ENCODE measurements around the gene FOXJ1. TPM values are rescaled to one million over a fixed set of nuclear protein-coding genes. Genes with fewer than 3 reads are reported as not detected.

FOXJ1 gene
- total RNA-seq, 1 experiment from 2014 or later: 0.28 TPM

DNA sequence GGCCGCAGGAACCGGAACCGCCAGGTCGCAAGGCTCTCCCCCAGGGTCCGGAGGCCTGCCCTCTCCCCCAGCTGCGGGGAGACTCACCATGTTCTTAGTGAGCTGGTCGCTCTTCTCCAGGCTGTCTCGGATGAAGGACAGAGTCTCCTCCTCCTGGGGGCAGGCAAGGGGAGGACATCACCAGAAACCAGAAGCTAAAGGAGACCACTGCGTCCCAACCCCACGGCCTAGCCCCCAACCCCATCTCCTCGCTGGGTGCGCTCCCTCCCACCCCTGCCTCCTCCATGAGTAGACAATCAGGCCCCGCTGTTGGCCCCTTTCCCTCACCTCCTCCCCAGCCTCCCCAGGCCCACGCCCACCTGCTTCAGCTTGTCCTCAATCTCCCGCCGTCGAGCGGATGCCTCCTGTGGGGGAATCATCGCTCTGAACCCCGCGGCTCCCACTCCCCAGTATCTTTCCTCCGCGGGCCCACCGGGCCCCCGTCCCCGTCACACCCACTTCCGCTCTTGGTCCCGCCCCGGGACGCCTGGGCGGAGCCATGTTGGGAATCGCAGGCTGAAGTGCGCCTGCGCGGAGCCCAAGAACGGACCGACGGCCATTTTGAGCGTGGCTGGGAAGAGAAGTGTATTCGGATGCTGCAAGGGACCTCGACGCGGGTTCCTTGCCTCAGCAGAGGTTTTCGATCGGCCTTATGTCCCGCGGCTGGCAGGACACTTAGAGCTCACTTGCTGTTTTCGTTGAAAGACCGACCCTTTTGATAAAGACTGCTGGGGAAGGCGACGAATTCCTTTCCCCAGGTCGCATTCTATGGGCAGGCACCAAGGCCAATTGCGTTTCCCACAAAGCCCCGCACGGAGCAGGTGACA is 37.5 kb downstream of the FOXJ1 start, which contains the start of gene EXOC7:
TSS of gene EXOC7 (minus strand) at position 514 of the 866 bp plus-strand sequence. CDS start at position 419, 95 bp downstream.
- TF ChIP-seq, protein P1, sequence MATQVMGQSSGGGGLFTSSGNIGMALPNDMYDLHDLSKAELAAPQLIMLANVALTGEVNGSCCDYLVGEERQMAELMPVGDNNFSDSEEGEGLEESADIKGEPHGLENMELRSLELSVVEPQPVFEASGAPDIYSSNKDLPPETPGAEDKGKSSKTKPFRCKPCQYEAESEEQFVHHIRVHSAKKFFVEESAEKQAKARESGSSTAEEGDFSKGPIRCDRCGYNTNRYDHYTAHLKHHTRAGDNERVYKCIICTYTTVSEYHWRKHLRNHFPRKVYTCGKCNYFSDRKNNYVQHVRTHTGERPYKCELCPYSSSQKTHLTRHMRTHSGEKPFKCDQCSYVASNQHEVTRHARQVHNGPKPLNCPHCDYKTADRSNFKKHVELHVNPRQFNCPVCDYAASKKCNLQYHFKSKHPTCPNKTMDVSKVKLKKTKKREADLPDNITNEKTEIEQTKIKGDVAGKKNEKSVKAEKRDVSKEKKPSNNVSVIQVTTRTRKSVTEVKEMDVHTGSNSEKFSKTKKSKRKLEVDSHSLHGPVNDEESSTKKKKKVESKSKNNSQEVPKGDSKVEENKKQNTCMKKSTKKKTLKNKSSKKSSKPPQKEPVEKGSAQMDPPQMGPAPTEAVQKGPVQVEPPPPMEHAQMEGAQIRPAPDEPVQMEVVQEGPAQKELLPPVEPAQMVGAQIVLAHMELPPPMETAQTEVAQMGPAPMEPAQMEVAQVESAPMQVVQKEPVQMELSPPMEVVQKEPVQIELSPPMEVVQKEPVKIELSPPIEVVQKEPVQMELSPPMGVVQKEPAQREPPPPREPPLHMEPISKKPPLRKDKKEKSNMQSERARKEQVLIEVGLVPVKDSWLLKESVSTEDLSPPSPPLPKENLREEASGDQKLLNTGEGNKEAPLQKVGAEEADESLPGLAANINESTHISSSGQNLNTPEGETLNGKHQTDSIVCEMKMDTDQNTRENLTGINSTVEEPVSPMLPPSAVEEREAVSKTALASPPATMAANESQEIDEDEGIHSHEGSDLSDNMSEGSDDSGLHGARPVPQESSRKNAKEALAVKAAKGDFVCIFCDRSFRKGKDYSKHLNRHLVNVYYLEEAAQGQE (IDR thresholded peaks at IDR 0.05; ENCODE audit: insufficient read depth in 1 of 2, low read depth in 2 of 2, low read length in 1 of 2): peak in 1 of 2 experiments; percentile 29; a peak in 1 of 4 replicates
- TF ChIP-seq POLR2AphosphoS5 (IDR thresholded peaks at IDR 0.05; ENCODE audit: low read depth, low read length) (peak; percentile 95), SIN3A (IDR thresholded peaks at IDR 0.05; ENCODE audit: borderline replicate concordance, insufficient read depth, low read depth, low read length) (peak; percentile 86), TCF7L2 (IDR thresholded peaks at IDR 0.05; ENCODE audit: low read depth, low read length) (no peak)
- TF ChIP-seq, protein P2, sequence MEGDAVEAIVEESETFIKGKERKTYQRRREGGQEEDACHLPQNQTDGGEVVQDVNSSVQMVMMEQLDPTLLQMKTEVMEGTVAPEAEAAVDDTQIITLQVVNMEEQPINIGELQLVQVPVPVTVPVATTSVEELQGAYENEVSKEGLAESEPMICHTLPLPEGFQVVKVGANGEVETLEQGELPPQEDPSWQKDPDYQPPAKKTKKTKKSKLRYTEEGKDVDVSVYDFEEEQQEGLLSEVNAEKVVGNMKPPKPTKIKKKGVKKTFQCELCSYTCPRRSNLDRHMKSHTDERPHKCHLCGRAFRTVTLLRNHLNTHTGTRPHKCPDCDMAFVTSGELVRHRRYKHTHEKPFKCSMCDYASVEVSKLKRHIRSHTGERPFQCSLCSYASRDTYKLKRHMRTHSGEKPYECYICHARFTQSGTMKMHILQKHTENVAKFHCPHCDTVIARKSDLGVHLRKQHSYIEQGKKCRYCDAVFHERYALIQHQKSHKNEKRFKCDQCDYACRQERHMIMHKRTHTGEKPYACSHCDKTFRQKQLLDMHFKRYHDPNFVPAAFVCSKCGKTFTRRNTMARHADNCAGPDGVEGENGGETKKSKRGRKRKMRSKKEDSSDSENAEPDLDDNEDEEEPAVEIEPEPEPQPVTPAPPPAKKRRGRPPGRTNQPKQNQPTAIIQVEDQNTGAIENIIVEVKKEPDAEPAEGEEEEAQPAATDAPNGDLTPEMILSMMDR (IDR thresholded peaks at IDR 0.05): no peak
- H3K27me3 ChIP-seq (ENCODE audit: control insufficient read depth, insufficient read depth, low read length): no peaks in the 10 kb centered on the region
- BruUV-seq (replicated peaks): TSS peak; percentile 70
- peak; percentile 58 for DNase-seq (ENCODE audit: low read depth, low spot score)
- peaks cover 14% of the 10 kb centered on the region for H3K4me1 ChIP-seq (ENCODE audit: control insufficient read depth, insufficient read depth, low read length)
- ATAC-seq: peak; percentile 95
- H3K27ac ChIP-seq (ENCODE audit: low read length): peak within 1 kb of the TSS; percentile 95
- peaks cover 8% of the 10 kb centered on the region; the same call in 1 of the 2 replicates for H3K36me3 ChIP-seq (ENCODE audit: control insufficient read depth, insufficient read depth, low read length)
- intact Hi-C loops (cut with micrococcal nuclease; ENCODE audit: unreplicated experiment): no loop called here
- POLR2A ChIA-PET: interaction anchor here (0.6 kb wide), 3 partner anchors 47 to 199 kb away, joined by 3 to 4 read pairs (median 3); no protein-coding TSS in a partner anchor
- CTCF ChIA-PET: interaction anchor here (0.6 to 0.7 kb wide), 2 partner anchors 15 to 196 kb away, joined by 3 to 5 read pairs; no protein-coding TSS in a partner anchor
- in situ Hi-C loops (cut with HindIII; ENCODE audit: low pct_unique_long_range_greater_than_20kb, low sequenced_read_pairs): no loop called here
- no peaks in the 10 kb centered on the region for H3K9me3 ChIP-seq (ENCODE audit: control insufficient read depth, insufficient read depth, low read depth, low read length)
- peak within 1 kb of the TSS; percentile 79 to 87 for H3K4me3 ChIP-seq (ENCODE audit: low read depth in 2 of 2, low read length in 2 of 2)

DNA sequence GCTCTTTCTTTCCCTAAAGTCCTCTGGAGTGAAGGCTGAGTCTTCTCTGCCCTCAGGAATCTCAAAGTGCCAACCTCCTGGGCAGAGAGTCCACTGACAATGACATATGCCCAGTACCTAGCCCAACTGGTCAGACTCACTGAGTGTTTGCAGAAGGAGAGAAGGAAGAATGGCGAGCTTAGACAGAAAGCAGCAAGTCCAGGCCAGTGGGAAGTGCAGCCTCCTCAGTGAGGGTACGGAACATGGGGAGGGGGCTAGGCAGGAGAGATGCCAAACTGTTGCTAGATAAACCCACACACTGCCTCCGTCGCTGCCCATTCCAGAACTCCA is 38.1 kb downstream of the FOXJ1 start:
- no TSS peak for BruUV-seq (replicated peaks)
- CTCF ChIA-PET: interaction anchor here (0.6 to 0.7 kb wide), 2 partner anchors 16 to 267 kb away, joined by 3 to 7 read pairs; no protein-coding TSS in a partner anchor
- POLR2A ChIA-PET: interaction anchor here (0.6 kb wide), 1 partner anchor 200 kb away, joined by 4 read pairs; no protein-coding TSS in a partner anchor
- Histone ChIP-seq H3K4me3 (ENCODE audit: low read depth in 2 of 2, low read length in 2 of 2) (peak overlapping the region; percentile 79 to 87), H3K4me1 (ENCODE audit: control insufficient read depth, insufficient read depth, low read length) (peaks cover 14% of the 10 kb centered on the region), H3K27ac (ENCODE audit: low read length) (peak overlapping the region; percentile 95), H3K36me3 (ENCODE audit: control insufficient read depth, insufficient read depth, low read length) (peaks cover 8% of the 10 kb centered on the region; the same call in 1 of the 2 replicates), H3K27me3 (ENCODE audit: control insufficient read depth, insufficient read depth, low read length) (no peaks in the 10 kb centered on the region), H3K9me3 (ENCODE audit: control insufficient read depth, insufficient read depth, low read depth, low read length) (no peaks in the 10 kb centered on the region)
- in situ Hi-C loops (cut with HindIII; ENCODE audit: low pct_unique_long_range_greater_than_20kb, low sequenced_read_pairs): no loop called here
- ATAC-seq (peak; percentile 10; the same call in 1 of the 2 replicates), DNase-seq (ENCODE audit: low read depth, low spot score) (no peak)
- intact Hi-C loops (cut with micrococcal nuclease; ENCODE audit: unreplicated experiment): no loop called here
- TF ChIP-seq SIN3A (IDR thresholded peaks at IDR 0.05; ENCODE audit: borderline replicate concordance, insufficient read depth, low read depth, low read length): no peak
- TF ChIP-seq POLR2AphosphoS5 (IDR thresholded peaks at IDR 0.05; ENCODE audit: low read depth, low read length): no peak
- TF ChIP-seq, protein P1 (IDR thresholded peaks at IDR 0.05; ENCODE audit: insufficient read depth in 1 of 2, low read depth in 2 of 2, low read length in 1 of 2): no peak
- TF ChIP-seq TCF7L2 (IDR thresholded peaks at IDR 0.05; ENCODE audit: low read depth, low read length): no peak
- TF ChIP-seq, protein P2 (IDR thresholded peaks at IDR 0.05): no peak

Measured in Panc1 (cell line).